Left ventricle myocardium inferior (tissue), 1 donor: Measurements from ENCODE around the gene C11orf24. TPM values are rescaled to one million over a fixed set of nuclear protein-coding genes. Genes with fewer than 3 reads are reported as not detected.

Source experiments
- DNase-seq: peaks from one replicate; pipeline ENCODE4 v3.0.0-alpha.2; 2020
- H3K27ac ChIP-seq: fragments of 200-600 bp; replicated peaks from 2 replicates; pipeline ENCODE4 v1.8.0; 2021
- H3K27me3 ChIP-seq: fragments of 200-600 bp; 2 replicates; pipeline ENCODE4 v1.8.0; 2021; ENCODE audit warnings: low read depth
- H3K36me3 ChIP-seq: fragments of 200-600 bp; 2 replicates; pipeline ENCODE4 v1.8.0; 2021
- H3K4me1 ChIP-seq: fragments of 200-600 bp; 2 replicates; pipeline ENCODE4 v1.8.0; 2021
- H3K4me3 ChIP-seq: fragments of 200-600 bp; 2 replicates; pipeline ENCODE4 v1.8.0; 2021; ENCODE audit warnings: mild to moderate bottlenecking, moderate library complexity
- H3K9me3 ChIP-seq: fragments of 200-600 bp; replicated peaks from 2 replicates; pipeline ENCODE4 v1.8.0; 2021
- intact Hi-C: fragments of 100-400 bp; cut with micrococcal nuclease; formaldehyde crosslinking; loops from one replicate; pipeline ENCODE4 v1.11.0; 2022
- total RNA-seq: library from RNA; stranded (reverse); fragmentation: NEBNext Ultra II Directional; extraction: Animal tissue kit (Norgen Biotek cat#: 25700); gene quantifications from one replicate; pipeline ENCODE4 v1.2.1, GENCODE V29; 2021
- TF ChIP-seq, protein P1 (sequence below): fragments of 200-600 bp; IDR thresholded peaks from 2 replicates; pipeline ENCODE4 v1.8.0; 2021; ENCODE audit warnings: antibody characterized with exemption, mild to moderate bottlenecking, borderline replicate concordance
- donor health status: DM: no; HTN: yes; CAD: no; lungs with severe emphysema.

The C11orf24 gene
- total RNA-seq, 1 donor from 2014 or later: 28.6 TPM

DNA sequence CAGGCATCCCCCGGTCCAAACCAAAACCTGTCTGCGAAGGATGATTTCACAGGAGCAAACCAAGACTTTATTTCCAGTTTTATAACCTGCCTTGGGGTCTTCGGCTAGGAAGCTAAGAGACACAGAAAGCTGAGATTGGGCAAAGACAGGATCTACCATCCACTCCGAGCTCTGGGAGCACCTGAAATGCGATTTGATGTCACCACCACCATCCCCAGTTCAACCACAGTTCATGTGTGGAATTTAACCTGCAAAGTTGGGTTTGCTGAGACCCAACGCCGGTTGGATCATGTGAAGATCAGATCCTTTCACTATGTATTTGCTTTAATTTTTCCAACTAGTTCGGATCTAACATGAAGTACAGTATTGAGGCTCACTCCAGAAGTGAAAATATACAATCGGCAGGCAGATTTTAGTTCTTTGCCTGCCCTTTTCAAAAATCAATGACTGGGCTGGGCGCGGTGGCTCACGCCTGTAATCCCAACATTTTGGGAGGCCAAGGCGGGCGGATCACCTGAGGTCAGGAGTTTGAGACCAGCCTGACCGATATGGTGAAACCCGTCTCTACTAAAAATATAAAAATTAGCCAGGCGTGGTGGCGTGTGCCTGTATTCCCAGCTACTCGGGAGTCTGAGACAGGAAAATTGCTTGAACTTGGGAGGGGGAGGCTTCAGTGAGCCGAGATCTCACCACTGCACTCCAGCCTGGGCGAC, 1.4 kb upstream of the C11orf24 start:
- intact Hi-C loops: no loop called here
- Histone ChIP-seq H3K27me3 (no peaks in the 10 kb centered on the region), H3K27ac (peak overlapping the region; percentile 98), H3K9me3 (no peaks in the 10 kb centered on the region), H3K36me3 (no peaks in the 10 kb centered on the region), H3K4me3 (peak overlapping the region; percentile 91), H3K4me1 (peaks cover 51% of the 10 kb centered on the region)
- no peak for DNase-seq
- TF ChIP-seq, protein P1, sequence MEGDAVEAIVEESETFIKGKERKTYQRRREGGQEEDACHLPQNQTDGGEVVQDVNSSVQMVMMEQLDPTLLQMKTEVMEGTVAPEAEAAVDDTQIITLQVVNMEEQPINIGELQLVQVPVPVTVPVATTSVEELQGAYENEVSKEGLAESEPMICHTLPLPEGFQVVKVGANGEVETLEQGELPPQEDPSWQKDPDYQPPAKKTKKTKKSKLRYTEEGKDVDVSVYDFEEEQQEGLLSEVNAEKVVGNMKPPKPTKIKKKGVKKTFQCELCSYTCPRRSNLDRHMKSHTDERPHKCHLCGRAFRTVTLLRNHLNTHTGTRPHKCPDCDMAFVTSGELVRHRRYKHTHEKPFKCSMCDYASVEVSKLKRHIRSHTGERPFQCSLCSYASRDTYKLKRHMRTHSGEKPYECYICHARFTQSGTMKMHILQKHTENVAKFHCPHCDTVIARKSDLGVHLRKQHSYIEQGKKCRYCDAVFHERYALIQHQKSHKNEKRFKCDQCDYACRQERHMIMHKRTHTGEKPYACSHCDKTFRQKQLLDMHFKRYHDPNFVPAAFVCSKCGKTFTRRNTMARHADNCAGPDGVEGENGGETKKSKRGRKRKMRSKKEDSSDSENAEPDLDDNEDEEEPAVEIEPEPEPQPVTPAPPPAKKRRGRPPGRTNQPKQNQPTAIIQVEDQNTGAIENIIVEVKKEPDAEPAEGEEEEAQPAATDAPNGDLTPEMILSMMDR: no peak

DNA sequence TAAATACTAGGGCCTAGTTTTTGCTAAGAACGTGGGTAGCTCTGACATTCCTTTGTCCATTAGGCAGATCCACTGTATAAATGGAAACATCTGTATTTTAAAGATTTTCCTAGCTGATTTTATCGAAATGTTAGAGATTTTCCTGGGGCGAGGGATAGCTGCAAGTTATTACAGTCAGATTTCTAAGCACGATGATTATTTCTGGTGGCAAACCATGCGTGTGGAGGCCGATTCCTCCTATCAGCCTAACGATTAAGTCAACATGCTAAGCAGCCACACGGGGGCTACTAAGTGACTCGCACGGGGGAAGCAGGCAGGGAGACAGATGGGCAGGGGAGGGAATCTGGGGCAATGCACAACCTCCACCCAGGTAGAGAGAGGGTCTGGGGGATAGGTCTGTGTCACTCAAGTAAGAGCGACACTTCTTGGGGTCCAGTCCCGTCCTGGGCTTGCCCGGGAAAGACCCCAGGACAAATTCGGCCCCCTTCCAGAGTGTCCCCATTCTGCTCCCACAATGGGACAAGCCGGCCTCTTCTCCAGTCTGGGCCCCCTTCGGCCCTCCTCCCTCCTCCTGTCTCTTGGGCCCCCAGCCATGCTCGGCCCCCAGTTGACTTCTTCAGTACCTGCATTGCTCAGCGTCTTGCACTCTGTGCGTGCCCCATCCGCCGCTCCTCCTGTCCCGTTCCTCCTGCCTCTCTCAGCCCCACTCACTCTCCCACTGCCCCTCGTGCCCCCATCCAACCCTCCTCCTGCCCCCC, 571 bp downstream of the C11orf24 start:
- H3K4me3 ChIP-seq: peak overlapping the region; percentile 91
- DNase-seq: peak; percentile 47
- no peaks in the 10 kb centered on the region for H3K9me3 ChIP-seq
- peaks cover 19% of the 10 kb centered on the region for H3K36me3 ChIP-seq
- peak overlapping the region; percentile 98 for H3K27ac ChIP-seq
- TF ChIP-seq, protein P1: peak; percentile 60
- H3K27me3 ChIP-seq: no peaks in the 10 kb centered on the region
- H3K4me1 ChIP-seq: peaks cover 51% of the 10 kb centered on the region
- intact Hi-C loops: no loop called here

DNA sequence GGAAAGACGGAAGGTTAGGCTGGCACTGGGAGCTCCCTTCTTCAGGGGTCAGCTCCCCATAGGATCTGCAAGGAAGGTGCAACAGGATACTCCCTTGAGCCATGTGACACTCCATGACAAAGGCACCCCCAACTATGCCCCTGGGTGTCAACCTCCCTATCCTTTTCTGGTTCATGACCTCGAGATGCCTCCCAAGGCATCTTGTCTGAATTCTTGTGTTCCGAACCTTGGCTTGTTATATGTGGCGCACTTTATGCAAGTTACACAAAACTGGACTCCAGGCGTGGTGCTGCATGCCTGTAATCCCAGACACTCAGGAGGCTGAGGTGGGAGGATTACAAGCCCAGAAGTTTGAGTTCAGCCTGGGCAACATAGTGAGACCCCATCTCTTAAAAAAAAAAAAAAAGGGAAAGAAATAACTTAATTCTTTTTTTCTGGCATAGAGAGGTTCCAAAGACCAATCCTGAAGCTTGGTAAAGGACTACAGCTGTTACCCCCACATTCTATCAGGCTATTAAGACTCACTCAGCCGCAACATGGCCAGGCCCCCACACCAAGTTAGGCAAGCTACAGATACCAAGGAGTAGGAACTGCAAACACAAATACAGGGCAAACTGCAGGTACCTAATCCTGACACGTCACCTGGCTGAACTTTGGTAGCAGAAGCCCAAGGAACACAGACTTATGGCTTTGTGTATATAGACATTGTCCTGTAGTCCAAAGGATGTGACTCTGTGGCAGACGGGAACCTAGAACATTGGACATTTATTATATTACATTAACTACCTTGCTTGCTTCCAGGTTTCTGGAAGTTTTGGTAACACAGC, 1.4 kb downstream of the C11orf24 start:
- no peak for DNase-seq
- Histone ChIP-seq H3K4me1 (peaks cover 54% of the 10 kb centered on the region), H3K36me3 (peaks cover 26% of the 10 kb centered on the region), H3K27me3 (no peaks in the 10 kb centered on the region), H3K4me3 (peak overlapping the region; percentile 91), H3K9me3 (no peaks in the 10 kb centered on the region), H3K27ac (peak overlapping the region; percentile 98)
- intact Hi-C loops: no loop called here
- TF ChIP-seq, protein P1: no peak

DNA sequence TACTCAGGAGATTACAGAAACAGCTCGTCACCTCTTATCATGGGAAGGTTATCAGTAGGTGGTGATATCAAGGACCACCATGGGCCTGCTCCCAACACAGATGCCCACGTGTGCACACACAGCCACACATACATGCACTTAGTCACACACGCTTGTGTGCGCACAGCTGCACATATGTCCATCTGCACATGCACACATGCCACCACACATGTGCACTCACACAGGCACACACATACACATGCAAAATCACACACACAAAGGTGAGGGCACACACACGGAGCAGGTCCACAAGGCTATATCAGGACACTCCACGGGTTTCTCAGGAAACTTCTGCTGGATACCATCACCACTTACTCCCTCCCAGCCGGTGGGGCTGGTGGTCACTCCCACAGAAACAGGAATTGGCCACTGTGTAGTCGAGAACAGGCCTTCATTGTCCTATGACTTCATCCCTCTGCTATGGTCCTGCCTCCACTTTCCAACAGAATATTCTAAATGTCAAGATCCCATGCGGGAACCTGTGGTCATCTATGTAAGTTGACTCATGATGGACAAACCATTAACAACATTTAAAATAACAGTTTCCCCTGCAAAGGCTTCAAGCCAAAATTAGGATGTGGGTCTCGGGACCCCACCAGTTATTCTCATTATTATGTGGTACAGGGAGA, 2.2 kb downstream of the C11orf24 start:
- Histone ChIP-seq H3K36me3 (peaks cover 35% of the 10 kb centered on the region), H3K27ac (peak overlapping the region; percentile 98), H3K4me3 (peak overlapping the region; percentile 91), H3K9me3 (no peaks in the 10 kb centered on the region), H3K4me1 (peaks cover 58% of the 10 kb centered on the region), H3K27me3 (no peaks in the 10 kb centered on the region)
- TF ChIP-seq, protein P1: no peak
- intact Hi-C loops: no loop called here
- no peak for DNase-seq

DNA sequence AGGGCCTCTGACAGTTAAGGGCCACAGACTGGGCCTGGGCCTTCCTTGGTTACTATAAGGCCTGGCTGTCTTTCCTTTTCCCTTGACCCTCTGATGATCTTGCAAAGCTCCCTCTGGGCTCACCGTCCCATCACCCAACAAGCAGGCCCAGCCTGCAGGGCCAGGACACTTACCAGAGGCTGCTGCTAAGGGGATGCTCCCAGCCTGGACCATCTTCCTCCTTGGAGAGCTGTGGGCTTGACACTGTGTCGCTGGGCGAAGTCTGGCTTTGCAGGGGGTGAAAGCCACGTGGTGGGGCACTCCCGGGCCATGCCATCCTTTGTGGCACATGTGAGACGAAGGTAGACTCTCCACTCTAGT, 3.9 kb downstream of the C11orf24 start:
- Histone ChIP-seq H3K36me3 (peaks cover 48% of the 10 kb centered on the region), H3K4me3 (no peak overlapping the region), H3K27ac (no peak overlapping the region), H3K27me3 (no peaks in the 10 kb centered on the region), H3K9me3 (no peaks in the 10 kb centered on the region), H3K4me1 (peaks cover 56% of the 10 kb centered on the region)
- DNase-seq: no peak
- intact Hi-C loops: no loop called here
- TF ChIP-seq, protein P1: no peak
